PFSK-1 (cell line): ENCODE measurements around the gene TFF2.

Source experiments
- FOXP2 ChIP-seq: optimal IDR thresholded peaks from 2 replicates; pipeline ENCODE3; 2011; ENCODE audit warnings: borderline replicate concordance, control low read depth, inconsistent platforms; ENCODE audit not compliant: insufficient read depth; ENCODE audit errors: extremely low read length, extremely low read depth
- POLR2AphosphoS5 ChIP-seq: IDR thresholded peaks from 2 replicates; pipeline ENCODE4 v1.6.1; 2012; ENCODE audit warnings: low read depth, mild to moderate bottlenecking, control low read depth, low read length, moderate library complexity
- SIN3A ChIP-seq: IDR thresholded peaks from 2 replicates; pipeline ENCODE4 v1.6.1; 2012; ENCODE audit warnings: mild to moderate bottlenecking, low read length, moderate library complexity, borderline replicate concordance; ENCODE audit not compliant: insufficient read depth
- TAF1 ChIP-seq: IDR thresholded peaks from 2 replicates; pipeline ENCODE4 v1.6.1; 2012; ENCODE audit warnings: low read length, control low read depth, borderline replicate concordance; ENCODE audit not compliant: insufficient read depth
- TF ChIP-seq, protein P1 (sequence below), 2 experiments: IDR thresholded peaks; 2 replicates each; pipeline versions ENCODE4 v1.6.1 to v1.8.0; 2011 to 2012; ENCODE audit warnings: low read depth in 2 of 2, low read length in 2 of 2, control low read depth in 1 of 2, inconsistent platforms in 1 of 2, mild to moderate bottlenecking in 1 of 2, moderate library complexity in 1 of 2; ENCODE audit not compliant: insufficient read depth in 1 of 2

Gene TFF2

DNA sequence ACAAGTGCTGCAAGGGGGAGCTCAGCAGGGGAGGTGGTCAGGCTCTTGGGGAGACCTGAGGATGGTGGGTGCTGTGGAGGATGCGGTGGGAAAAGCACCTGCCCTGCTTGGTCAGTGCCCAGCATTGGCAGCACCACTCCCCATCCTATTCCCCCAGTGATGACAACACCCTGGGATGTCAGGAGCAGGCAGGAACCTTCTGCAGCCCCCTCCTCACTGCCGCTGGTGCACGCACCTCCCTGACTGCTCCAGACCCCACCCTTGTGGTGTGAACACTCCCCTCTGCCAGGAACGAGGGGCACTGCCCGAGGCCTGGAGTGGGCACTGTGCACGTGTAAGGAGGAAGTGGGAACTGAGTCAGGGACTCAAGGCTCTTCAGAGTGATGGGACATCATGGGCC is 32.5 kb upstream of the TFF2 start:
- TF ChIP-seq TAF1 (no peak), SIN3A (no peak), FOXP2 (no peak), POLR2AphosphoS5 (no peak)
- TF ChIP-seq, protein P1, sequence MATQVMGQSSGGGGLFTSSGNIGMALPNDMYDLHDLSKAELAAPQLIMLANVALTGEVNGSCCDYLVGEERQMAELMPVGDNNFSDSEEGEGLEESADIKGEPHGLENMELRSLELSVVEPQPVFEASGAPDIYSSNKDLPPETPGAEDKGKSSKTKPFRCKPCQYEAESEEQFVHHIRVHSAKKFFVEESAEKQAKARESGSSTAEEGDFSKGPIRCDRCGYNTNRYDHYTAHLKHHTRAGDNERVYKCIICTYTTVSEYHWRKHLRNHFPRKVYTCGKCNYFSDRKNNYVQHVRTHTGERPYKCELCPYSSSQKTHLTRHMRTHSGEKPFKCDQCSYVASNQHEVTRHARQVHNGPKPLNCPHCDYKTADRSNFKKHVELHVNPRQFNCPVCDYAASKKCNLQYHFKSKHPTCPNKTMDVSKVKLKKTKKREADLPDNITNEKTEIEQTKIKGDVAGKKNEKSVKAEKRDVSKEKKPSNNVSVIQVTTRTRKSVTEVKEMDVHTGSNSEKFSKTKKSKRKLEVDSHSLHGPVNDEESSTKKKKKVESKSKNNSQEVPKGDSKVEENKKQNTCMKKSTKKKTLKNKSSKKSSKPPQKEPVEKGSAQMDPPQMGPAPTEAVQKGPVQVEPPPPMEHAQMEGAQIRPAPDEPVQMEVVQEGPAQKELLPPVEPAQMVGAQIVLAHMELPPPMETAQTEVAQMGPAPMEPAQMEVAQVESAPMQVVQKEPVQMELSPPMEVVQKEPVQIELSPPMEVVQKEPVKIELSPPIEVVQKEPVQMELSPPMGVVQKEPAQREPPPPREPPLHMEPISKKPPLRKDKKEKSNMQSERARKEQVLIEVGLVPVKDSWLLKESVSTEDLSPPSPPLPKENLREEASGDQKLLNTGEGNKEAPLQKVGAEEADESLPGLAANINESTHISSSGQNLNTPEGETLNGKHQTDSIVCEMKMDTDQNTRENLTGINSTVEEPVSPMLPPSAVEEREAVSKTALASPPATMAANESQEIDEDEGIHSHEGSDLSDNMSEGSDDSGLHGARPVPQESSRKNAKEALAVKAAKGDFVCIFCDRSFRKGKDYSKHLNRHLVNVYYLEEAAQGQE (IDR thresholded peaks at IDR 0.05; ENCODE audit: insufficient read depth in 1 of 2, low read depth in 2 of 2, low read length in 2 of 2), result no peak

DNA sequence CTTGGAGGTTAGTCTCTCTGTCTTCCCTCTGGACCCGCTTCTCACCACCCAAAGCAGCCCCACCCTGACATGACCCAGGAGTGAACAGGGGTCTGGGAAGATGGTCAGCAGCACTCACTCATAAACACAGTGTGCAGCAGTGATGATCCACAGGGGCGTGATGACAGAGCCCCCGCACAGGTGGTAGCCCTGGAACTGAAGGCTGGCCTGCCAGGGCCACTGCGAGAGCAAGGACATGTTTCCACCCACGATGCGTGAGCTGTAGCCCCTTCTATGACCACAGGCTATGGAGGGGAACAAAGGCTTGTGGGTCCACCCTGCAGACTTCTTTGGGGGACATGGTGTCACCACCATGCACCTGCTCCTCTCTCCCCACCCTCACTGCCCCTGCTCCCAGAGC is 32.1 kb upstream of the TFF2 start:
- TF ChIP-seq TAF1 (no peak), FOXP2 (no peak), SIN3A (no peak), POLR2AphosphoS5 (no peak)
- TF ChIP-seq, protein P1 (IDR thresholded peaks at IDR 0.05; ENCODE audit: insufficient read depth in 1 of 2, low read depth in 2 of 2, low read length in 2 of 2), result no peak

DNA sequence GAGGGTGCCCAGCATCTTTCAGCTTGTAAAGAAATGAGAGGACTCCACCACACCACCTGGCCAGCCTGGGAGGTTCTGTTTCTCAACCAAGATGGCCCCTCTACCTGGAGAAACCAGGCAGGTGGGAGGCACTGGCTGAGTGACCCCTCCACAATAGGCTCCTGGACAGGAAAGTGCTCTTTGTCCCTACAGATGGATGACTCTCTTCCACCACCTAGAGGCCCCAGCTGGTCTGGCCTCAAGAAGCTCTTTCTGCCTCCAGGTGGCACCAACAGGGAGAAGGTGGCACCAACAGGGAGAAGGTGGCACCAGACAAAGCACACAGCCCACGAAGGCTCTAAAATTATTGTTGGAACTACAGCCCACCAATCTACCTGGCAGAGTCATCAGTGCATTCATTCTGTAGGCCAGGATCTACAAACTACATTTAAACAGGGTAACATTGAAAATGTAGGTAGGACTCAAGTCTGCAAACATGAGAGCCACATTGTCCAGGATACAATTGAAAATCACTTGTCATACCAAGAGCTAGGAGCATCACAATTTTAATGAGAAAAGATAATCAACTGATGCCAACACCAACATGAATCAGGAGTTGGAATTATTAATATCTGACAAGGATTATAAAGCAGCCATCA is 30.7 kb upstream of the TFF2 start:
- no peak for TF ChIP-seq TAF1
- TF ChIP-seq, protein P1 (IDR thresholded peaks at IDR 0.05; ENCODE audit: insufficient read depth in 1 of 2, low read depth in 2 of 2, low read length in 2 of 2), result no peak
- no peak for TF ChIP-seq POLR2AphosphoS5
- TF ChIP-seq SIN3A, result no peak

DNA sequence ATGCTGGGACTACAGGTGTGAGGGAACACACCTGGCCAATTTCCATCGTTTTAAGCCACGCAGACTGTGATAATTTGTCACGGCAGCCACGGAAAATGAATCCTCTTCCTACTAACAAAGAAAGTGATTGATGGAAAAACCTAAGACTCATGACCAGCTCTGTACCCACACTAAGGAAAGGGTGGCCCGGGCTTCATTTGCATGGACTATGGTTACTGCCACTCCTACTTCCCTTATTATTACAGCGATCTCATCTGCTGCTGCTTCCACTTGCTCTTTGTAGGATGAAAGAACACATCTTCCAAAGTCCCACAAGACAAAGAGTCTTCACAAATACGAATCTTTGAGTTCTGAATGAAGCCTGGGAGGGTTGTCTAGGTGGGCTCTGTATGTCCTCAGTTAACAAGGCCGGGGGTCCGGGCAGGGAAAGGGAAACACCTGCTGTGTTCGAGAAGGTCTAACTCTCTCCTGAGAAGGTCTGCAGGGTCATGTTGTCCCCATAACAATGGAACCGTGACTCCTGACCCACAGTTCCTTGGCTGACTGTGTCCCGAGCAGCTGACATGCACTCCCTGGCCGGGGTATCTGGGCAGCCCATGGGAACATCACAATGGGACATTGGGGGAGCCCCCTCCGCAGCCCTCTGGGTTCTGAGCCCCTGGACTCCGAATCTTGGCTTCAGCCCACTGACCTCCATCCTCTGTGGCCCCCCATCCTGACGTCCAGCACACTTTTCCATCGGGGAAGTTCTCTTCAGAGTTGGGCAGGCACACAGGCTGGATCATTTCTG is 28.8 kb upstream of the TFF2 start:
- TF ChIP-seq, protein P1 (IDR thresholded peaks at IDR 0.05; ENCODE audit: insufficient read depth in 1 of 2, low read depth in 2 of 2, low read length in 2 of 2), result no peak
- TF ChIP-seq FOXP2 (no peak), TAF1 (no peak), SIN3A (no peak), POLR2AphosphoS5 (no peak)

DNA sequence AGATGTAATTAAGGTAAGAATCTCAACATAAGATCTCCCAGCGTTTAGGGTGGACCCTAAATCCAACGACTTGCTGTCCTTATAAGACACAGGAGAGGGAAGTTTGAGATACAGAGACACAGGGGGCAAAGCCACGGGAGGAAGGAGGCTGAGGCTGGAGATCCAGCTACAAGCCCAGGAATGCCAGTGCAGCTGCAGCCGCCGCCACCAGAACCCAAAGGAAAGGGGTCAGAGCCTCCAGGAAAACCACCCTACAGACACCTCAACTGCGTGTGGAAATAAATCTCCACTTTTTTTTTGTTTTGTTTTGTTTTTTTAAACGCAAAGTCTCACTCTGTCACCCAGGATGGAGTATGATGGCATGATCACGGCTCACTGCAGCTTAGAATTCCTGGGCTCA is 27.6 kb upstream of the TFF2 start:
- TF ChIP-seq, protein P1 (IDR thresholded peaks at IDR 0.05; ENCODE audit: insufficient read depth in 1 of 2, low read depth in 2 of 2, low read length in 2 of 2), result no peak
- no peak for TF ChIP-seq SIN3A
- TF ChIP-seq FOXP2, result no peak
- TF ChIP-seq POLR2AphosphoS5, result no peak
